Stimulated activated naive CD8-positive, alpha-beta T cell treated with anti-CD3 and anti-CD28 coated beads, Interleukin-15, Interleukin-2, amounts not matched to agents 100 ng/mL and 50 ng/mL, for 24 hours (primary cell): ENCODE data around the gene PSMA7.

Experiments used
- H3K27ac Mint-ChIP-seq: one replicate; pipeline ENCODE4 v1.8.0; 2021; ENCODE audit warnings: mild to moderate bottlenecking, mixed read lengths
- H3K27me3 Mint-ChIP-seq: one replicate; pipeline ENCODE4 v1.8.0; 2021; ENCODE audit warnings: mixed read lengths
- H3K36me3 Mint-ChIP-seq: one replicate; pipeline ENCODE4 v1.8.0; 2021; ENCODE audit warnings: low read depth, mixed read lengths
- H3K4me1 Mint-ChIP-seq: one replicate; pipeline ENCODE4 v1.8.0; 2021; ENCODE audit warnings: low read depth, mixed read lengths
- H3K4me3 Mint-ChIP-seq: one replicate; pipeline ENCODE4 v1.8.0; 2021; ENCODE audit warnings: mild to moderate bottlenecking, mixed read lengths
- H3K9me3 Mint-ChIP-seq: one replicate; pipeline ENCODE4 v1.8.0; 2021; ENCODE audit warnings: mixed read lengths

PSMA7 gene

GRCh38 chr20:62137478-62138203, 5.6 kb downstream of the PSMA7 start:
- Mint-ChIP-seq H3K36me3 (peaks cover 73% of the 10 kb centered on the region), H3K9me3 (no peaks in the 10 kb centered on the region), H3K27me3 (no peaks in the 10 kb centered on the region), H3K4me1 (peaks cover 42% of the 10 kb centered on the region), H3K27ac (no peak overlapping the region), H3K4me3 (no peak overlapping the region)

GRCh38 chr20:62137092-62137384, 6.2 kb downstream of the PSMA7 start:
- Mint-ChIP-seq H3K27me3 (no peaks in the 10 kb centered on the region), H3K4me3 (no peak overlapping the region), H3K27ac (peak overlapping the region; percentile 67), H3K36me3 (peaks cover 75% of the 10 kb centered on the region), H3K4me1 (peaks cover 45% of the 10 kb centered on the region), H3K9me3 (no peaks in the 10 kb centered on the region)

DNA sequence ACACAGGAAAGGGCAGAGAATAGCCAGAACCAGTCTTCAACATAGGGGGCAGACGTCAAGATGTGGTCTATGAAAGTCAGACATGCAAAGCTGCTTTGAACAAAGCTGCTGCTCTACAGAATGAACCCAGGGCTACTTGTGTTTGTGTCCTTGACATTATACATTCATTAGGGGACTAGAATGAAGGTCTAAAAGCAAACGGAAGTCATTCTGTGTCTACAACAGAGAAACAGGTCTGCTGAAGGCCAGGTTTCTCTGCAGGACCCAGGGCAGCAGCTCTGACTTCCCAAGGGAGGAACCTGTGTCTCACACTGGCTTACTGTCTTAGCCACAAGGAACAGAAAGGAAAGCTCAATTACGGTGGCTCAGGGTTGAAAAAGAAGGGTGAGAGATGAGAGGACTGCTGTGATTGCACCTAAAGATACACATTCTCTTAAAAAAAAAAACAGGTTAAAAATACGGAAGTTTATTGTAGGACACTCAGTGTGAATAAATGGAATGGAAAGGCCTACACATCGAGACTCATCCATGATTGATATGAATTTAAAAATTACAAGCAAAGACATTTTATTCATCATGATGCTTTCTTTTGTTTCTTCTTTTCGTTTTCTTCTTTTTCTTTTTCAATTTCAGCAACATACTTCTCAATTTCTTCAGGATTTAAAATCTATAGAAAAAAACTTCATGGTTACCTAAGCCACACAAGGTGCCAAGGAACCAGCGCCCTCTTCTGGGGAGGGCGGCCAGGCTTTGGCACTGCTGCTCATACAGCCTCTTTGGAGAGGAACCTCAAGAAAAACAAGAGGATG, 6.7 kb downstream of the PSMA7 start:
- Mint-ChIP-seq H3K4me3 (no peak overlapping the region), H3K27me3 (no peaks in the 10 kb centered on the region), H3K27ac (peak overlapping the region; percentile 67), H3K4me1 (peaks cover 42% of the 10 kb centered on the region), H3K36me3 (peaks cover 73% of the 10 kb centered on the region), H3K9me3 (no peaks in the 10 kb centered on the region)

- peaks cover 74% of the 10 kb centered on the region for H3K36me3 Mint-ChIP-seq
Observed at GRCh38 chr20:62135573-62136266, 7.5 kb downstream of the PSMA7 start.

DNA sequence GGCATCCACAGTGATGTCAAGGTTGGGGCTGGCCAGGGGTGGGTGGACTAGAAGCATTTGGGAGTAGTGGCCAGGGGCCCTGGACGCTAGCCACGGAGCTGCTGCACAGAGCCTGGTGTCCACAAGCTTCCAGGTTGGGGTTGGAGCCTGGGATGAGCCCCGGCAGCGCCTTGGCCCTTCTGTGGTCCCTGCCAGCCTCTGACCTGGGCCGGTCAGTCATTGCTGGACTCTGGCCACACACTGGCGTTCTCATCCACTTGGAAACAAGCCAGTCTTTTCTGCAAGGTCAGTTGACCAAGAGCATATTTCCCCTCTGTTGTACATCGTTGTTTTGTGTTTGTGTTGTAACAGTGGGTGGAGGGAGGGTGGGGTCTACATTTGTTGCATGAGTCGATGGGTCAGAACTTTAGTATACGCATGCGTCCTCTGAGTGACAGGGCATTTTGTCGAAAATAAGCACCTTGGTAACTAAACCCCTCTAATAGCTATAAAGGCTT, 8.4 kb downstream of the PSMA7 start:
- Mint-ChIP-seq H3K27me3 (no peaks in the 10 kb centered on the region), H3K27ac (no peak overlapping the region), H3K4me3 (no peak overlapping the region), H3K4me1 (peaks cover 27% of the 10 kb centered on the region), H3K9me3 (no peaks in the 10 kb centered on the region), H3K36me3 (peaks cover 73% of the 10 kb centered on the region)

More at GRCh38 chr20:62135573-62136266, 7.5 kb downstream of the PSMA7 start:
- Mint-ChIP-seq H3K4me3 (no peak overlapping the region), H3K4me1 (peaks cover 34% of the 10 kb centered on the region), H3K27ac (no peak overlapping the region), H3K27me3 (no peaks in the 10 kb centered on the region), H3K9me3 (no peaks in the 10 kb centered on the region)

- Mint-ChIP-seq H3K9me3 (no peaks in the 10 kb centered on the region), H3K27ac (no peak overlapping the region), H3K4me1 (peaks cover 26% of the 10 kb centered on the region), H3K27me3 (no peaks in the 10 kb centered on the region), H3K36me3 (peaks cover 64% of the 10 kb centered on the region), H3K4me3 (no peak overlapping the region)
Observed at GRCh38 chr20:62133864-62134263, 9.3 kb downstream of the PSMA7 start.

GRCh38 chr20:62133051-62133845, 9.9 kb downstream of the PSMA7 start:
- no peak overlapping the region for H3K4me3 Mint-ChIP-seq
- no peaks in the 10 kb centered on the region for H3K27me3 Mint-ChIP-seq
- H3K4me1 Mint-ChIP-seq = peaks cover 23% of the 10 kb centered on the region
- no peaks in the 10 kb centered on the region for H3K9me3 Mint-ChIP-seq
- H3K36me3 Mint-ChIP-seq = peaks cover 64% of the 10 kb centered on the region
- H3K27ac Mint-ChIP-seq = no peak overlapping the region

- peaks cover 64% of the 10 kb centered on the region for H3K36me3 Mint-ChIP-seq
- H3K4me3 Mint-ChIP-seq = no peak overlapping the region
- H3K27me3 Mint-ChIP-seq = no peaks in the 10 kb centered on the region
- H3K9me3 Mint-ChIP-seq = no peaks in the 10 kb centered on the region
- peaks cover 22% of the 10 kb centered on the region for H3K4me1 Mint-ChIP-seq
- peak overlapping the region; percentile 64 for H3K27ac Mint-ChIP-seq
Observed at GRCh38 chr20:62132421-62132820, 10.8 kb downstream of the PSMA7 start.

GRCh38 chr20:62131560-62132320, 11.5 kb downstream of the PSMA7 start:
- Mint-ChIP-seq H3K36me3 (peaks cover 63% of the 10 kb centered on the region), H3K4me1 (peaks cover 22% of the 10 kb centered on the region), H3K27ac (peak overlapping the region; percentile 64), H3K9me3 (no peaks in the 10 kb centered on the region), H3K27me3 (no peaks in the 10 kb centered on the region), H3K4me3 (no peak overlapping the region)

GRCh38 chr20:62129731-62130531, 13.3 kb downstream of the PSMA7 start:
- peaks cover 64% of the 10 kb centered on the region for H3K36me3 Mint-ChIP-seq

GRCh38 chr20:62128502-62128901, 14.7 kb downstream of the PSMA7 start:
- Mint-ChIP-seq H3K4me1 (peaks cover 28% of the 10 kb centered on the region), H3K4me3 (no peak overlapping the region), H3K9me3 (no peaks in the 10 kb centered on the region), H3K27me3 (no peaks in the 10 kb centered on the region), H3K27ac (no peak overlapping the region), H3K36me3 (peaks cover 65% of the 10 kb centered on the region)

More at GRCh38 chr20:62129731-62130531, 13.3 kb downstream of the PSMA7 start:
- Mint-ChIP-seq H3K4me3 (no peak overlapping the region), H3K9me3 (no peaks in the 10 kb centered on the region), H3K4me1 (peaks cover 20% of the 10 kb centered on the region), H3K27ac (no peak overlapping the region), H3K27me3 (no peaks in the 10 kb centered on the region)

DNA sequence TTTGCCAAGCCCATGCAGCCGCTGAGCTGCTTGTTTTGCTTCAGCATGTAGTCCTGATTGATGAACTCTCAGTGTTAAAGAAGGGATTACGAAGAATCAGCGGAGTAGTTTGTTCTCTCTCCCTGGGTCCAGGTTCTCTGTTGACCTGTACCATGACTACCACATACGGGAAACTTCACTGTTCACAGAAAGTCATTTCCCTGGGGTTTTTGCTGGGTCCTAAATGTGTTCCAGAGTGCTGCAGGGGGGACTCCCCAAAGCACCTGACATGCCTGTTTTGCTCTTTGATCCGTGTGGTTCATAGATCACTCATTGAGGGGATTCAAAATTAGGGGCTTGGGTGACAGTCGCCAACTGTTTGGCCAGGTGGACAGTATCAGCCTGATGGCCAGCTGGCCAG, 15.4 kb downstream of the PSMA7 start:
- Mint-ChIP-seq H3K4me1 (peaks cover 27% of the 10 kb centered on the region), H3K9me3 (no peaks in the 10 kb centered on the region), H3K36me3 (peaks cover 64% of the 10 kb centered on the region), H3K27me3 (no peaks in the 10 kb centered on the region), H3K4me3 (no peak overlapping the region), H3K27ac (no peak overlapping the region)

- no peak overlapping the region for H3K27ac Mint-ChIP-seq
- H3K36me3 Mint-ChIP-seq = peaks cover 51% of the 10 kb centered on the region
- H3K4me1 Mint-ChIP-seq = peaks cover 19% of the 10 kb centered on the region
- H3K4me3 Mint-ChIP-seq = no peak overlapping the region
- H3K9me3 Mint-ChIP-seq = no peaks in the 10 kb centered on the region
- H3K27me3 Mint-ChIP-seq = no peaks in the 10 kb centered on the region
Observed at GRCh38 chr20:62126141-62126540, 17.1 kb downstream of the PSMA7 start.
